Sigmoid colon (tissue), 4 donors: ENCODE data around the gene CERS6.

ENCODE experiments used
- EP300 ChIP-seq, 4 donors: sonication (generic); formaldehyde crosslinking; IDR thresholded peaks; one replicate each; pipeline ENCODE4 v1.6.1; 2017; ENCODE audit warnings: antibody characterized with exemption in 4 of 4
- POLR2A ChIP-seq, 2 donors: fragments of 450-650 bp; IDR thresholded peaks; one replicate each; pipeline ENCODE4 v1.6.1; 2016; ENCODE audit warnings: antibody characterized with exemption in 2 of 2, mild to moderate bottlenecking in 2 of 2, moderate library complexity in 2 of 2
- POLR2AphosphoS5 ChIP-seq, 4 donors: sonication (generic); formaldehyde crosslinking; IDR thresholded peaks; one replicate each; pipeline ENCODE4 v1.6.1; 2017; ENCODE audit warnings: antibody characterized with exemption in 4 of 4
- TF ChIP-seq, protein P1 (sequence below), 4 experiments: fragments of 450-650 bp in 3 of 4; fragments of 200-600 bp in 1 of 4; IDR thresholded peaks; one replicate each; pipeline ENCODE4 v1.5.1; 2016 to 2019; ENCODE audit warnings: antibody characterized with exemption in 4 of 4, mild to moderate bottlenecking in 3 of 4, moderate library complexity in 2 of 4

DNA sequence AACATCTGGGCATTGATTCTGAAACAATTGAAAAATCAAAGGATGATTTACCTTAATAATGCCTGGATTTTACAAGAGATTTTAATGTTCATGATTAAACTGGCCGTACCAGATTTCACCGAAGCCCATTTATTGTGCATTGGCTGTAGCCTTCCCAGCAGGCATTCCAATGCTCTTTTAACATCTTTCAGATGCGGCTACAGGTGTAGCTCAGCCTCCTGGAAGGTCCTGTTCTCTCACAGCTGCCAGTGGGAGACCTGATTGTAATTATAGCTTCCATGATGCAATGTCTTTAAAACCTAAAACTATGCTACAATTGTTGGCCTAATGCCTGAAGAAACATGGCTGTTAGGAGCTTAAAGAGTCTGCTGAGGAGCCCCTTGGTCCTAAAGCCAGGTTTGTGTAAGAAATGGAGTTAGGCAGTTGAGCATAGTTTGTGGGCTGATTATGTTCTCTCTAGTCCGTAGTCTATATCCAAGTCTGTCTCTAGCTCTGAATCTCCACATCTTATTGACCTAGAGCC lies 147.4 kb downstream of the CERS6 start:
- TF ChIP-seq, protein P1, sequence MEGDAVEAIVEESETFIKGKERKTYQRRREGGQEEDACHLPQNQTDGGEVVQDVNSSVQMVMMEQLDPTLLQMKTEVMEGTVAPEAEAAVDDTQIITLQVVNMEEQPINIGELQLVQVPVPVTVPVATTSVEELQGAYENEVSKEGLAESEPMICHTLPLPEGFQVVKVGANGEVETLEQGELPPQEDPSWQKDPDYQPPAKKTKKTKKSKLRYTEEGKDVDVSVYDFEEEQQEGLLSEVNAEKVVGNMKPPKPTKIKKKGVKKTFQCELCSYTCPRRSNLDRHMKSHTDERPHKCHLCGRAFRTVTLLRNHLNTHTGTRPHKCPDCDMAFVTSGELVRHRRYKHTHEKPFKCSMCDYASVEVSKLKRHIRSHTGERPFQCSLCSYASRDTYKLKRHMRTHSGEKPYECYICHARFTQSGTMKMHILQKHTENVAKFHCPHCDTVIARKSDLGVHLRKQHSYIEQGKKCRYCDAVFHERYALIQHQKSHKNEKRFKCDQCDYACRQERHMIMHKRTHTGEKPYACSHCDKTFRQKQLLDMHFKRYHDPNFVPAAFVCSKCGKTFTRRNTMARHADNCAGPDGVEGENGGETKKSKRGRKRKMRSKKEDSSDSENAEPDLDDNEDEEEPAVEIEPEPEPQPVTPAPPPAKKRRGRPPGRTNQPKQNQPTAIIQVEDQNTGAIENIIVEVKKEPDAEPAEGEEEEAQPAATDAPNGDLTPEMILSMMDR (IDR thresholded peaks at IDR 0.05): no peak
- TF ChIP-seq POLR2AphosphoS5 (IDR thresholded peaks at IDR 0.05) (no peak), POLR2A (IDR thresholded peaks at IDR 0.05) (no peak), EP300 (IDR thresholded peaks at IDR 0.05) (no peak)
